ENCODE data around the gene DTNB. TPM values are rescaled to one million over a fixed set of nuclear protein-coding genes. Genes with fewer than 3 reads are reported as not detected.
A peak's percentile ranks its signal among the peaks of the same experiment; 100 is the strongest.

The DTNB gene
- total and polyA plus RNA-seq, 2 experiments from 2014 or later: 10.3 to 13.9 TPM

- Histone ChIP-seq H3K4me1 (ENCODE audit: insufficient read depth) (peaks cover 29% of the 10 kb centered on the region), H3K4me3 (no peak overlapping the region), H4K20me1 (ENCODE audit: insufficient read depth, poor library complexity, severe bottlenecking) (no peaks in the 10 kb centered on the region), H3K9me3 (ENCODE audit: low read depth) (no peaks in the 10 kb centered on the region), H3K27ac (peak overlapping the region; percentile 92), H3K79me2 (no peaks in the 10 kb centered on the region), H3K4me2 (peak overlapping the region; percentile 21), H3K36me3 (replicated peaks; ENCODE audit: insufficient read depth, low read depth) (no peaks in the 10 kb centered on the region), H2AFZ (no peak overlapping the region), H3K27me3 (no peaks in the 10 kb centered on the region), H3K9me2 (replicated peaks; ENCODE audit: insufficient read depth) (no peaks in the 10 kb centered on the region)
- no peak for DNase-seq (ENCODE audit: low spot score)
- TF ChIP-seq EZH2phosphoT487 (IDR thresholded peaks at IDR 0.05; ENCODE audit: low read depth, severe bottlenecking, unreplicated experiment) (no peak), EZH2 (IDR thresholded peaks at IDR 0.05; ENCODE audit: borderline replicate concordance) (no peak)
- WGBS (ENCODE audit: low lambda C conversion rate, missing lambda C conversion rate): 85% methylated on average over 25 of the region's 25 CpGs
Observed at GRCh38 chr2:25372405-25373268, 300.7 kb downstream of the DTNB start.

GRCh38 chr2:25371253-25372241 is 301.8 kb downstream of the DTNB start:
- H3K79me2 ChIP-seq: no peaks in the 10 kb centered on the region
- peak overlapping the region; percentile 21 for H3K4me2 ChIP-seq
- TF ChIP-seq EZH2 (IDR thresholded peaks at IDR 0.05; ENCODE audit: borderline replicate concordance) (no peak), CTCF (IDR thresholded peaks at IDR 0.05; ENCODE audit: poor library complexity) (no peak), EZH2phosphoT487 (IDR thresholded peaks at IDR 0.05; ENCODE audit: low read depth, severe bottlenecking, unreplicated experiment) (no peak)
- no peaks in the 10 kb centered on the region for H3K9me2 ChIP-seq (replicated peaks; ENCODE audit: insufficient read depth)
- peak; percentile 72 for DNase-seq (ENCODE audit: low spot score)
- H3K27me3 ChIP-seq: no peaks in the 10 kb centered on the region
- H3K27ac ChIP-seq: peak overlapping the region; percentile 92
- H3K4me1 ChIP-seq (ENCODE audit: insufficient read depth): peaks cover 22% of the 10 kb centered on the region
- H2AFZ ChIP-seq: no peak overlapping the region
- no peaks in the 10 kb centered on the region for H4K20me1 ChIP-seq (ENCODE audit: insufficient read depth, poor library complexity, severe bottlenecking)
- WGBS (ENCODE audit: low lambda C conversion rate, missing lambda C conversion rate): 69% methylated on average over 26 of the region's 27 CpGs
- H3K9me3 ChIP-seq (ENCODE audit: low read depth): no peaks in the 10 kb centered on the region
- H3K4me3 ChIP-seq: no peak overlapping the region
- H3K36me3 ChIP-seq (replicated peaks; ENCODE audit: insufficient read depth, low read depth): no peaks in the 10 kb centered on the region

- TF ChIP-seq CTCF (IDR thresholded peaks at IDR 0.05; ENCODE audit: poor library complexity) (no peak), EZH2phosphoT487 (IDR thresholded peaks at IDR 0.05; ENCODE audit: low read depth, severe bottlenecking, unreplicated experiment) (no peak), EZH2 (IDR thresholded peaks at IDR 0.05; ENCODE audit: borderline replicate concordance) (no peak)
- H3K27ac ChIP-seq: peak overlapping the region; percentile 92
- no peaks in the 10 kb centered on the region for H3K36me3 ChIP-seq (replicated peaks; ENCODE audit: insufficient read depth, low read depth)
- no peak overlapping the region for H2AFZ ChIP-seq
- peaks cover 18% of the 10 kb centered on the region for H3K4me1 ChIP-seq (ENCODE audit: insufficient read depth)
- no peaks in the 10 kb centered on the region for H3K9me2 ChIP-seq (replicated peaks; ENCODE audit: insufficient read depth)
- no peak for DNase-seq (ENCODE audit: low spot score)
- 86% methylated on average over 5 of the region's 5 CpGs for WGBS (ENCODE audit: low lambda C conversion rate, missing lambda C conversion rate)
- H3K4me2 ChIP-seq: no peak overlapping the region
- no peaks in the 10 kb centered on the region for H3K79me2 ChIP-seq
- no peak overlapping the region for H3K4me3 ChIP-seq
- no peaks in the 10 kb centered on the region for H3K9me3 ChIP-seq (ENCODE audit: low read depth)
- H3K27me3 ChIP-seq: no peaks in the 10 kb centered on the region
- no peaks in the 10 kb centered on the region for H4K20me1 ChIP-seq (ENCODE audit: insufficient read depth, poor library complexity, severe bottlenecking)
Observed at GRCh38 chr2:25369876-25370275, 303.5 kb downstream of the DTNB start.
